Measurements from ENCODE around the gene PEPD.

GRCh38 chr19:33343859-33344572, 177.6 kb downstream of the PEPD start:
- TF ChIP-seq FOXK1 (CRISPR knock-in tag; IDR thresholded peaks at IDR 0.05): no peak
- no peak for TF ChIP-seq CTCF (IDR thresholded peaks at IDR 0.05)
- TF ChIP-seq AFF4 (CRISPR knock-in tag; IDR thresholded peaks at IDR 0.05; ENCODE audit: borderline replicate concordance): no peak
- TF ChIP-seq ATF2 (CRISPR knock-in tag; IDR thresholded peaks at IDR 0.05; ENCODE audit: borderline replicate concordance, low read depth): no peak
- TF ChIP-seq NFE2L1 (CRISPR knock-in tag; IDR thresholded peaks at IDR 0.05): no peak
- no peak for TF ChIP-seq ZNF232 (CRISPR knock-in tag; IDR thresholded peaks at IDR 0.05)
- TF ChIP-seq ZNF281 (CRISPR knock-in tag; IDR thresholded peaks at IDR 0.05): no peak
- no peak for TF ChIP-seq GABPB1 (CRISPR knock-in tag; IDR thresholded peaks at IDR 0.05)
- no peak for TF ChIP-seq NR3C1 (CRISPR knock-in tag; conservative IDR thresholded peaks at IDR 0.05; ENCODE audit: low read depth)
- no peak for TF ChIP-seq MAX (CRISPR knock-in tag; IDR thresholded peaks at IDR 0.05)
- no peak for TF ChIP-seq USF1 (CRISPR knock-in tag; IDR thresholded peaks at IDR 0.05)
- no peak for TF ChIP-seq PRDM15 (CRISPR knock-in tag; IDR thresholded peaks at IDR 0.05)

Measured in WTC11 (cell line).